Panc1 (cell line): ENCODE results near the gene UQCC2.

Experiments
- POLR2AphosphoS5 ChIP-seq: IDR thresholded peaks from 2 replicates; pipeline ENCODE4 v1.6.1; 2012; ENCODE audit warnings: mild to moderate bottlenecking, low read depth, low read length, moderate library complexity
- SIN3A ChIP-seq: IDR thresholded peaks from 2 replicates; pipeline ENCODE4 v1.6.1; 2012; ENCODE audit warnings: low read depth, mild to moderate bottlenecking, low read length, moderate library complexity, borderline replicate concordance; ENCODE audit not compliant: insufficient read depth
- TF ChIP-seq, protein P1 (sequence below): fragments of 450-650 bp; IDR thresholded peaks from 2 replicates; pipeline ENCODE4 v1.5.1; 2017; ENCODE audit warnings: mild to moderate bottlenecking
- TF ChIP-seq, protein P2 (sequence below), 2 experiments: IDR thresholded peaks; 2 replicates each; pipeline ENCODE4 v1.6.1; 2011 to 2012; ENCODE audit warnings: low read depth in 2 of 2, control low read depth in 1 of 2, low read length in 1 of 2, mild to moderate bottlenecking in 1 of 2, moderate library complexity in 1 of 2; ENCODE audit not compliant: insufficient read depth in 1 of 2

DNA sequence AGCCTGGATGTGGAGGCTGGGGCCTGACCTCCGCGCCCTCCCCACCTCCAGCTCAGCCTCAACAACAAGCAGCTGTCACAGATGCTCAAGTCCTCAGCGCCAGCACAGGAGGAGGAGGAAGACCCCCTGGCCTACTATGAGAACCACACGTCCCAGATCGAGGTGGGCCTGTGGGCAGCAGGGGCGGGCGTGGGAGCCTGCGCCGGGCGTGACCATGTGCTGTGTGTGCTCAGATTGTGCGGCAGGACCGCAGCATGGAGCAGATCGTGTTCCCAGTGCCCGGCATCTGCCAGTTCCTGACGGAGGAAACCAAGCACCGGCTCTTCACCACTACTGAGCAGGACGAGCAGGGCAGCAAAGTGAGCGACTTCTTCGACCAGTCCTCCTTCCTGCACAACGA is 23.5 kb downstream of the UQCC2 start:
- TF ChIP-seq, protein P1, sequence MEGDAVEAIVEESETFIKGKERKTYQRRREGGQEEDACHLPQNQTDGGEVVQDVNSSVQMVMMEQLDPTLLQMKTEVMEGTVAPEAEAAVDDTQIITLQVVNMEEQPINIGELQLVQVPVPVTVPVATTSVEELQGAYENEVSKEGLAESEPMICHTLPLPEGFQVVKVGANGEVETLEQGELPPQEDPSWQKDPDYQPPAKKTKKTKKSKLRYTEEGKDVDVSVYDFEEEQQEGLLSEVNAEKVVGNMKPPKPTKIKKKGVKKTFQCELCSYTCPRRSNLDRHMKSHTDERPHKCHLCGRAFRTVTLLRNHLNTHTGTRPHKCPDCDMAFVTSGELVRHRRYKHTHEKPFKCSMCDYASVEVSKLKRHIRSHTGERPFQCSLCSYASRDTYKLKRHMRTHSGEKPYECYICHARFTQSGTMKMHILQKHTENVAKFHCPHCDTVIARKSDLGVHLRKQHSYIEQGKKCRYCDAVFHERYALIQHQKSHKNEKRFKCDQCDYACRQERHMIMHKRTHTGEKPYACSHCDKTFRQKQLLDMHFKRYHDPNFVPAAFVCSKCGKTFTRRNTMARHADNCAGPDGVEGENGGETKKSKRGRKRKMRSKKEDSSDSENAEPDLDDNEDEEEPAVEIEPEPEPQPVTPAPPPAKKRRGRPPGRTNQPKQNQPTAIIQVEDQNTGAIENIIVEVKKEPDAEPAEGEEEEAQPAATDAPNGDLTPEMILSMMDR, result no peak
- no peak for TF ChIP-seq POLR2AphosphoS5
- TF ChIP-seq, protein P2, sequence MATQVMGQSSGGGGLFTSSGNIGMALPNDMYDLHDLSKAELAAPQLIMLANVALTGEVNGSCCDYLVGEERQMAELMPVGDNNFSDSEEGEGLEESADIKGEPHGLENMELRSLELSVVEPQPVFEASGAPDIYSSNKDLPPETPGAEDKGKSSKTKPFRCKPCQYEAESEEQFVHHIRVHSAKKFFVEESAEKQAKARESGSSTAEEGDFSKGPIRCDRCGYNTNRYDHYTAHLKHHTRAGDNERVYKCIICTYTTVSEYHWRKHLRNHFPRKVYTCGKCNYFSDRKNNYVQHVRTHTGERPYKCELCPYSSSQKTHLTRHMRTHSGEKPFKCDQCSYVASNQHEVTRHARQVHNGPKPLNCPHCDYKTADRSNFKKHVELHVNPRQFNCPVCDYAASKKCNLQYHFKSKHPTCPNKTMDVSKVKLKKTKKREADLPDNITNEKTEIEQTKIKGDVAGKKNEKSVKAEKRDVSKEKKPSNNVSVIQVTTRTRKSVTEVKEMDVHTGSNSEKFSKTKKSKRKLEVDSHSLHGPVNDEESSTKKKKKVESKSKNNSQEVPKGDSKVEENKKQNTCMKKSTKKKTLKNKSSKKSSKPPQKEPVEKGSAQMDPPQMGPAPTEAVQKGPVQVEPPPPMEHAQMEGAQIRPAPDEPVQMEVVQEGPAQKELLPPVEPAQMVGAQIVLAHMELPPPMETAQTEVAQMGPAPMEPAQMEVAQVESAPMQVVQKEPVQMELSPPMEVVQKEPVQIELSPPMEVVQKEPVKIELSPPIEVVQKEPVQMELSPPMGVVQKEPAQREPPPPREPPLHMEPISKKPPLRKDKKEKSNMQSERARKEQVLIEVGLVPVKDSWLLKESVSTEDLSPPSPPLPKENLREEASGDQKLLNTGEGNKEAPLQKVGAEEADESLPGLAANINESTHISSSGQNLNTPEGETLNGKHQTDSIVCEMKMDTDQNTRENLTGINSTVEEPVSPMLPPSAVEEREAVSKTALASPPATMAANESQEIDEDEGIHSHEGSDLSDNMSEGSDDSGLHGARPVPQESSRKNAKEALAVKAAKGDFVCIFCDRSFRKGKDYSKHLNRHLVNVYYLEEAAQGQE (IDR thresholded peaks at IDR 0.05; ENCODE audit: insufficient read depth in 1 of 2, low read depth in 2 of 2, low read length in 1 of 2), result no peak
- TF ChIP-seq SIN3A, result no peak
